Endothelial cell of umbilical vein (primary cell): ENCODE results near the gene FYCO1. TPM values are rescaled to one million over a fixed set of nuclear protein-coding genes. Genes with fewer than 3 reads are reported as not detected.

Experiments used
- BruUV-seq: library from RNA; stranded (reverse); fragments of 400-500 nt; replicated peaks from 2 replicates; lab custom pipeline; 2021; lab: Mats Ljungman, UMichigan
- CTCF ChIA-PET: fragments of 300-600, 350-600 bp; sonication (Branson Sonifier 250); formaldehyde crosslinking; loops from one replicate; lab custom pipeline; 2021; ENCODE audit warnings: antibody characterized with exemption, inconsistent platforms; lab: Charles Lee
- POLR2A ChIA-PET: fragments of 300-600, 350-600 bp; sonication (Branson Sonifier 250); formaldehyde crosslinking; loops from one replicate; lab custom pipeline; 2021; ENCODE audit warnings: antibody characterized with exemption, inconsistent platforms; lab: Charles Lee
- DNase-seq: peaks from one replicate; pipeline ENCODE4 v3.0.0-alpha.2; 2011; ENCODE audit warnings: low read depth, low spot score
- FAIRE-seq: peaks from 2 replicates; lab custom pipeline; 2011; peaks lifted over from hg19 to GRCh38; lab: Jason Lieb, UNC
- H2AFZ ChIP-seq: 2 replicates; pipeline ENCODE4 v1.6.0; 2012; ENCODE audit warnings: low read depth, low read length, control low read depth, inconsistent platforms
- H3K27ac ChIP-seq: 2 replicates; pipeline ENCODE4 v1.5.1; 2011; ENCODE audit warnings: low read depth, mild to moderate bottlenecking, control low read depth, low read length, moderate library complexity; ENCODE audit not compliant: insufficient read depth
- H3K27me3 ChIP-seq, 2 experiments: 2 replicates each; pipeline versions ENCODE4 v1.6.0 to v1.6.1; 2011; ENCODE audit warnings: low read length in 2 of 2, mixed read lengths in 1 of 2; ENCODE audit not compliant: control insufficient read depth in 2 of 2, insufficient read depth in 2 of 2
- H3K36me3 ChIP-seq, 2 experiments: 2 replicates in 1 of 2; 3 replicates in 1 of 2; pipeline ENCODE4 v1.5.1; 2011; ENCODE audit warnings: low read length in 2 of 2, mild to moderate bottlenecking in 1 of 2, moderate library complexity in 1 of 2; ENCODE audit not compliant: control insufficient read depth in 2 of 2, insufficient read depth in 2 of 2; ENCODE audit errors: extremely low read depth in 1 of 2
- H3K4me1 ChIP-seq: 3 replicates; pipeline ENCODE4 v1.5.1; 2011; ENCODE audit warnings: mild to moderate bottlenecking, low read length; ENCODE audit not compliant: control insufficient read depth, insufficient read depth; ENCODE audit errors: extremely low read depth
- H3K4me2 ChIP-seq: 2 replicates; pipeline ENCODE4 v1.6.1; 2011; ENCODE audit warnings: low read length, control low read depth, mixed read lengths; ENCODE audit not compliant: insufficient read depth
- H3K4me3 ChIP-seq, 3 experiments: fragments of 200-600 bp in 1 of 3; sonication (generic), shearing (Covaris generic) in 1 of 3; replicated peaks in 1 of 3; 2 replicates each; pipeline ENCODE4 v1.5.1; 2011 to 2016; ENCODE audit warnings: control low read depth in 3 of 3, low read length in 3 of 3, mild to moderate bottlenecking in 2 of 3, inconsistent platforms in 1 of 3, low read depth in 1 of 3, moderate library complexity in 1 of 3; ENCODE audit not compliant: insufficient read depth in 1 of 3
- H3K79me2 ChIP-seq: 2 replicates; pipeline ENCODE4 v1.6.0; 2012; ENCODE audit warnings: low read length, inconsistent platforms; ENCODE audit not compliant: control insufficient read depth, insufficient read depth
- H3K9ac ChIP-seq: replicated peaks from 2 replicates; pipeline ENCODE3; 2011; ENCODE audit warnings: low read length, control low read depth; ENCODE audit not compliant: insufficient read depth; ENCODE audit errors: extremely low read depth
- H3K9me1 ChIP-seq: replicated peaks from 3 replicates; pipeline ENCODE4 v1.6.0; 2011; ENCODE audit warnings: mild to moderate bottlenecking, low read length; ENCODE audit not compliant: control insufficient read depth, insufficient read depth; ENCODE audit errors: extremely low read depth
- H3K9me3 ChIP-seq: replicated peaks from 2 replicates; pipeline ENCODE4 v1.5.1; 2012; ENCODE audit warnings: low read length, inconsistent platforms; ENCODE audit not compliant: control insufficient read depth, insufficient read depth
- H4K20me1 ChIP-seq: replicated peaks from 2 replicates; pipeline ENCODE3; 2011; ENCODE audit warnings: mild to moderate bottlenecking, low read length; ENCODE audit not compliant: control insufficient read depth, insufficient read depth; ENCODE audit errors: extremely low read depth
- EZH2 ChIP-seq: IDR thresholded peaks from 2 replicates; pipeline ENCODE4 v1.6.1; 2012; ENCODE audit warnings: borderline replicate concordance, low read depth, mild to moderate bottlenecking, moderate library complexity, low read length, inconsistent platforms; ENCODE audit not compliant: severe bottlenecking
- FOS ChIP-seq: IDR thresholded peaks from 2 replicates; pipeline ENCODE4 v1.6.1; 2011; ENCODE audit warnings: mild to moderate bottlenecking, low read length, moderate library complexity, borderline replicate concordance; ENCODE audit not compliant: insufficient read depth
- GATA2 ChIP-seq: IDR thresholded peaks from 2 replicates; pipeline ENCODE4 v1.7.0; 2011; ENCODE audit warnings: low read depth, mild to moderate bottlenecking, moderate library complexity, mixed read lengths, low read length; ENCODE audit not compliant: insufficient read length, insufficient read depth
- JUN ChIP-seq: IDR thresholded peaks from 2 replicates; pipeline ENCODE4 v1.6.1; 2011; ENCODE audit warnings: borderline replicate concordance, low read depth; ENCODE audit not compliant: insufficient read length, insufficient read depth
- MYC ChIP-seq: IDR thresholded peaks from one replicate; pipeline ENCODE4 v1.6.1; 2011; ENCODE audit warnings: mild to moderate bottlenecking, low read depth, low read length
- POLR2A ChIP-seq: IDR thresholded peaks from 2 replicates; pipeline ENCODE4 v1.6.1; 2012; ENCODE audit warnings: low read depth, mild to moderate bottlenecking, control low read depth, low read length
- POLR2AphosphoS5 ChIP-seq: IDR thresholded peaks from 2 replicates; pipeline ENCODE4 v1.6.1; 2012; ENCODE audit warnings: low read depth, mild to moderate bottlenecking, control low read depth, low read length, moderate library complexity; ENCODE audit not compliant: insufficient read depth
- dilution Hi-C: fragments of 300-500 bp; cut with MboI; formaldehyde crosslinking; loops from one replicate; pipeline ENCODE4 v1.15.0; 2019; ENCODE audit warnings: low sequenced_read_pairs; ENCODE audit not compliant: extremely low pct_ligation_motif_present
- intact Hi-C: fragments of 100-400 bp; cut with micrococcal nuclease; formaldehyde crosslinking; loops from one replicate; pipeline ENCODE4 v1.10.0; 2022
- polyA plus RNA-seq, 4 experiments: library from polyadenylated mRNA; depleted of rRNA in 3 of 4; stranded (reverse) in 3 of 4; unstranded in 1 of 4; fragments of >200 nt; gene quantifications; 2 replicates each; pipeline versions ENCODE4 v1.2.1 to v1.2.3, GENCODE V29; 2011 to 2012; ENCODE audit warnings: missing spikeins in 1 of 4
- total RNA-seq: library from RNA; stranded (reverse); gene quantifications from 2 replicates; pipeline ENCODE4 v1.2.3, GENCODE V29; 2021
- TF ChIP-seq, protein P1 (sequence below), 2 donors: IDR thresholded peaks; 1 replicate in 1 of 2; 2 replicates in 1 of 2; pipeline ENCODE4 v1.5.1; 2011; ENCODE audit warnings: low read length in 2 of 2, mild to moderate bottlenecking in 2 of 2, moderate library complexity in 2 of 2, control low read depth in 1 of 2, inconsistent platforms in 1 of 2, low read depth in 1 of 2; ENCODE audit not compliant: insufficient read depth in 1 of 2; ENCODE audit errors: extremely low read depth in 1 of 2
- TF ChIP-seq, protein P2 (sequence below): IDR thresholded peaks from 2 replicates; pipeline ENCODE4 v1.6.1; 2011; ENCODE audit not compliant: insufficient read depth, insufficient read length

Gene FYCO1
- total and polyA plus RNA-seq, 2 donors (not counting 3 experiments of a cell fraction or from before 2014, with no cell fraction given) = 13.9 to 20.8 TPM

DNA sequence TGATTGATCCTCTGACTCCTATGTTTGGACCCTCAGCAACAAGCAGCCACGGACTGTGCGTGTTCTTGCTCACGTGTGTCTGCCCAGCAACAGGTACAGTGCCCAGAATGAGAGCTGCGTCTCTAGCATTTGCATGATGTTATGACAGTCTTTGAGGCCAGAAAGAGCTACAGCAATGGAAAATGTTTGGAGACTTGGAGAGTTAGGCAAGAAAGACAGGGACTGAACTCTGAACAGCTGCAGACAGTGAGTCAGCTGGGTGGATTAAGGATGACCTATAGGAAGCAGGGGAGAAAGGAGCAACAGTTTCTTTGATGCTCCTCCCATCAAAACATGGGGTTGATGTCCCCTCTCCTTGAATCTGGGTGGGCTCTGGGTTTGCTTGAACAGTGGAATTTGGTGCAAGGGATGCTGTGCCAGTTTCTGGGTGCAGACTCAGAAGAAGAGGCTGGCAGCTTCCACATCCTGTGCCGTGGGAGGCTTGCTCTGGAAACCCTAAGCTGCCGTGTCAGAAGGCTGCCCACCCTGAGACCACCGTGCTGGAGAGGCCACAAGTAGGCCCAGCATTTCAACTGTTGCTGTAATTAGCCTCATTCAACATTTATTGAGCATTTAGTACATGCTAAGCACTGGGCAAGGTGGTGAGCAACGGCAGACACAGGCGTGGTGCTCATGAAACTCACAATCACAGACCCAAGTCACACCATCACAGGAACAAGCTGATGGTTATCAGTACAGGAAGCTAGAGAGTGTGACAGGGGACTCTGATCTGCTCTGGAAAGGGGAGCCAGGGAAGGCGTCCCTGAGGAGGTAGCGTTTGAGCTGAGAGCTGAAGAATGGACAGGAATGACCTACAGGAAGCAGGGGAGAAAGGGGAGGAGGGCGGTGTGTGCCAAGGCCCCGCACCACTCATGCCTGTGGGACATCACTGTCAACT lies 87.6 kb downstream of the FYCO1 start:
- H3K9ac ChIP-seq = no peak overlapping the region
- H2AFZ ChIP-seq = no peak overlapping the region
- CTCF ChIA-PET = interaction anchor here (1.0 to 3.5 kb wide), 4 partner anchors 31 to 397 kb away, joined by 3 to 22 read pairs (median 6); no protein-coding TSS in a partner anchor
- H3K79me2 ChIP-seq = no peaks in the 10 kb centered on the region
- no TSS peak for BruUV-seq
- no peaks in the 10 kb centered on the region for H3K36me3 ChIP-seq
- FAIRE-seq (no peak), DNase-seq (no peak)
- no peaks in the 10 kb centered on the region for H3K9me1 ChIP-seq
- no peaks in the 10 kb centered on the region for H4K20me1 ChIP-seq
- dilution Hi-C loops (no loop called here), intact Hi-C loops (loop anchor here (5.0 kb wide), 1 partner anchor 396 kb away; no protein-coding TSS in a partner anchor)
- H3K4me3 ChIP-seq = no peak overlapping the region
- H3K4me1 ChIP-seq = no peaks in the 10 kb centered on the region
- H3K27me3 ChIP-seq = no peaks in the 10 kb centered on the region
- no peak overlapping the region for H3K4me2 ChIP-seq
- H3K9me3 ChIP-seq = no peaks in the 10 kb centered on the region
- no peak for TF ChIP-seq GATA2
- no peak for TF ChIP-seq POLR2AphosphoS5
- no peak for TF ChIP-seq EZH2
- no peak for TF ChIP-seq POLR2A
- no peak for TF ChIP-seq MYC
- TF ChIP-seq, protein P1, sequence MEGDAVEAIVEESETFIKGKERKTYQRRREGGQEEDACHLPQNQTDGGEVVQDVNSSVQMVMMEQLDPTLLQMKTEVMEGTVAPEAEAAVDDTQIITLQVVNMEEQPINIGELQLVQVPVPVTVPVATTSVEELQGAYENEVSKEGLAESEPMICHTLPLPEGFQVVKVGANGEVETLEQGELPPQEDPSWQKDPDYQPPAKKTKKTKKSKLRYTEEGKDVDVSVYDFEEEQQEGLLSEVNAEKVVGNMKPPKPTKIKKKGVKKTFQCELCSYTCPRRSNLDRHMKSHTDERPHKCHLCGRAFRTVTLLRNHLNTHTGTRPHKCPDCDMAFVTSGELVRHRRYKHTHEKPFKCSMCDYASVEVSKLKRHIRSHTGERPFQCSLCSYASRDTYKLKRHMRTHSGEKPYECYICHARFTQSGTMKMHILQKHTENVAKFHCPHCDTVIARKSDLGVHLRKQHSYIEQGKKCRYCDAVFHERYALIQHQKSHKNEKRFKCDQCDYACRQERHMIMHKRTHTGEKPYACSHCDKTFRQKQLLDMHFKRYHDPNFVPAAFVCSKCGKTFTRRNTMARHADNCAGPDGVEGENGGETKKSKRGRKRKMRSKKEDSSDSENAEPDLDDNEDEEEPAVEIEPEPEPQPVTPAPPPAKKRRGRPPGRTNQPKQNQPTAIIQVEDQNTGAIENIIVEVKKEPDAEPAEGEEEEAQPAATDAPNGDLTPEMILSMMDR (IDR thresholded peaks at IDR 0.05; ENCODE audit: extremely low read depth in 1 of 2, insufficient read depth in 1 of 2, low read depth in 1 of 2, low read length in 2 of 2) = no peak
- TF ChIP-seq, protein P2, sequence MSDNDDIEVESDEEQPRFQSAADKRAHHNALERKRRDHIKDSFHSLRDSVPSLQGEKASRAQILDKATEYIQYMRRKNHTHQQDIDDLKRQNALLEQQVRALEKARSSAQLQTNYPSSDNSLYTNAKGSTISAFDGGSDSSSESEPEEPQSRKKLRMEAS = no peak
- no peak for TF ChIP-seq FOS
- TF ChIP-seq JUN = no peak
- no peak overlapping the region for H3K27ac ChIP-seq
- POLR2A ChIA-PET = no interaction called here
